ENCODE data around the gene TAF9. TPM values are rescaled to one million over a fixed set of nuclear protein-coding genes. Genes with fewer than 3 reads are reported as not detected.
"Not testable (repeated sequence)": the region's sequence is repeated elsewhere in the genome, so short reads cannot be mapped to it uniquely, and the experiment has no call there.

TAF9 gene
- total RNA-seq, 2 donors from 2014 or later = 8.6 to 24.9 TPM

DNA sequence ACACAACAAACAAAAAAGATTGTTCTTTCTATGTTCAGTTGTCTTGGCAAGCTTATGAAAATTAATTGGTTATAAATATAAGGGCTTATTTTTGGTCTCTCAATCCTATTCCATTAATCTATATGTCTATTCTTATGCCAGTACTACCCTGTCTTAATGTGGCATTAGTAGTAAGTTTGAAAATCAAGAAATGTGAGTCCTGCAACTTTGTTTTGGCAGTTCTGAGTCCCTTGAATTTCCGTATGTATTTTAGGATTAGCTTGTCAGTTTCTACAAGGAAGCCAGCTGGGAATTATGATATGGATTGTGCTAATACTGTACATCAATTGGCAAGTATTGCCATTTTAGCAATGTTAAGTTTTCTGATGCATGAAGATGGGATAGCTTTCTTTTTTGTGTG, 26.2 kb downstream of the TAF9 start:
- DNase-seq (no peak), ATAC-seq (no peak)
- WGBS, 2 donors = 52 to 86% methylated on average over 1 of the region's 1 CpG
- H3K36me3 ChIP-seq (replicated peaks in 1 of 2; ENCODE audit: insufficient read depth in 1 of 2, low read depth in 2 of 2) = no peaks in the 10 kb centered on the region
- no peak for TF ChIP-seq POLR2A (IDR thresholded peaks at IDR 0.05)
- TF ChIP-seq, protein P1, sequence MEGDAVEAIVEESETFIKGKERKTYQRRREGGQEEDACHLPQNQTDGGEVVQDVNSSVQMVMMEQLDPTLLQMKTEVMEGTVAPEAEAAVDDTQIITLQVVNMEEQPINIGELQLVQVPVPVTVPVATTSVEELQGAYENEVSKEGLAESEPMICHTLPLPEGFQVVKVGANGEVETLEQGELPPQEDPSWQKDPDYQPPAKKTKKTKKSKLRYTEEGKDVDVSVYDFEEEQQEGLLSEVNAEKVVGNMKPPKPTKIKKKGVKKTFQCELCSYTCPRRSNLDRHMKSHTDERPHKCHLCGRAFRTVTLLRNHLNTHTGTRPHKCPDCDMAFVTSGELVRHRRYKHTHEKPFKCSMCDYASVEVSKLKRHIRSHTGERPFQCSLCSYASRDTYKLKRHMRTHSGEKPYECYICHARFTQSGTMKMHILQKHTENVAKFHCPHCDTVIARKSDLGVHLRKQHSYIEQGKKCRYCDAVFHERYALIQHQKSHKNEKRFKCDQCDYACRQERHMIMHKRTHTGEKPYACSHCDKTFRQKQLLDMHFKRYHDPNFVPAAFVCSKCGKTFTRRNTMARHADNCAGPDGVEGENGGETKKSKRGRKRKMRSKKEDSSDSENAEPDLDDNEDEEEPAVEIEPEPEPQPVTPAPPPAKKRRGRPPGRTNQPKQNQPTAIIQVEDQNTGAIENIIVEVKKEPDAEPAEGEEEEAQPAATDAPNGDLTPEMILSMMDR (IDR thresholded peaks at IDR 0.05) = no peak
- H3K9me3 ChIP-seq = no peaks in the 10 kb centered on the region
- no peak overlapping the region for H3K4me3 ChIP-seq
- no peak overlapping the region for H3K27ac ChIP-seq
- no peaks in the 10 kb centered on the region for H3K27me3 ChIP-seq
- H3K4me1 ChIP-seq = no peaks in the 10 kb centered on the region
- intact Hi-C loops (cut with DNase I) = no loop called here

DNA sequence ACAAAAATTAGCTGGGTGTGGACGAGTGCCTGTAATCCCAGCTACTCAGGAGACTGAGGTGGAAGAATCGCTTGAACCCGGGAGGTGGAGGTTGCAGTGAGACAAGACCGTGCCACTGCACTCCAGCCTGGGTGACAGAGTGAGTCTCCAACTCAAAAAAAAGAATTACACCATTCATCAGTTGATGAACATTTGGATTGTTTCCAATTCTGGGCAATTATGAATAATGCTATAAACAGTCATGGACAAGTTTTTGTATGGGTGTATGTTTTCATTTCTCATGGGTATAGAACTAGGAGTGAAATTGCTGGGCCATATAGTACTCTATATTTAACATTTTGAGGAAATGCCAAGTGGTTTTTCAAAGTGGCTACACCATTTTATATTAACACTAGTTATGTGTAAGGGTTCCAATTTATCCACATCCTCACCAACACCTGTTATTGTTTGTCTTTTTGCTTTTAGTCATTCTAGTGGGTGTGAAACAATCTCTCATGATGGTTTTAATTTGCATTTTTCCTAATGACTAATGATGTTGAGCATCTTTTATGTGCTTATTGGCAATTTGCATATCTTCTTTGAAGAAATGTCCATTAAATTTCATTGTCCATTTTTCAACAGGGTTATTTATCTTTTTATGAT, 27.7 kb downstream of the TAF9 start:
- intact Hi-C loops (cut with DNase I) = no loop called here
- H3K36me3 ChIP-seq (replicated peaks in 1 of 2; ENCODE audit: insufficient read depth in 1 of 2, low read depth in 2 of 2) = no peaks in the 10 kb centered on the region
- no peak overlapping the region for H3K4me3 ChIP-seq
- H3K9me3 ChIP-seq = no peaks in the 10 kb centered on the region
- WGBS, 2 donors = 86 to 94% methylated on average over 4 of the region's 4 CpGs
- H3K4me1 ChIP-seq = no peaks in the 10 kb centered on the region
- TF ChIP-seq POLR2A (IDR thresholded peaks at IDR 0.05) = no peak
- TF ChIP-seq, protein P1 (IDR thresholded peaks at IDR 0.05) = no peak
- H3K27ac ChIP-seq = no peak overlapping the region
- no peaks in the 10 kb centered on the region for H3K27me3 ChIP-seq
- ATAC-seq (no peak), DNase-seq (no peak)

DNA sequence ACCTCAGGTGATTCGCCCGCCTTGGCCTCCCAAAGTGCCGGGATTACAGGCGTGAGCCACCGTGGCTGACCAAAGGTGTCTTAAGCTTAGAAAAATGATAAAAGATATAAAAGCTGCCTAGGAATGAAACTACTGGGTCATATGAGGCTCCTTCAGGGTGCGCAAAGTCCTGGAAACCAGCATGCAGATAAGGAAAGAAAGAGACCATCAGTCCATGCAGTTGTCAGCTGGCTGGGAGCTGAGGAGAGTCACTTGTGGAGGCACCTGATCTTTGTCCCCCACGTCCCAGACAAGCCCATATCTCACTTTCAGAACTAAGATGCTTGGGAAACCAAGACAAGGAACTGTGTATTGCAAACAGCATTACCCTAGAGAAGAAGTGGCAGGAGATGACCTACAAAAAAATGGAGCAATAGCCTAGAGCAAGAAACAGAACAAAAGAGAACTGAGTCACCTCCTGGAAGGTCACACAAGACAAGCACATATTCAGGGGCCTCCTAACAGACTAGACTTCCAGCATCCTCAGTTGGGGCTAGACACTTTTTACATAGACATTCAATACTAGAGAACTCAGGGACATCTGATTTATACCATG, 33.9 kb downstream of the TAF9 start:
- intact Hi-C loops (cut with DNase I) = loop anchor here (10.0 kb wide), 1 partner anchor 301 kb away; no protein-coding TSS in a partner anchor

DNA sequence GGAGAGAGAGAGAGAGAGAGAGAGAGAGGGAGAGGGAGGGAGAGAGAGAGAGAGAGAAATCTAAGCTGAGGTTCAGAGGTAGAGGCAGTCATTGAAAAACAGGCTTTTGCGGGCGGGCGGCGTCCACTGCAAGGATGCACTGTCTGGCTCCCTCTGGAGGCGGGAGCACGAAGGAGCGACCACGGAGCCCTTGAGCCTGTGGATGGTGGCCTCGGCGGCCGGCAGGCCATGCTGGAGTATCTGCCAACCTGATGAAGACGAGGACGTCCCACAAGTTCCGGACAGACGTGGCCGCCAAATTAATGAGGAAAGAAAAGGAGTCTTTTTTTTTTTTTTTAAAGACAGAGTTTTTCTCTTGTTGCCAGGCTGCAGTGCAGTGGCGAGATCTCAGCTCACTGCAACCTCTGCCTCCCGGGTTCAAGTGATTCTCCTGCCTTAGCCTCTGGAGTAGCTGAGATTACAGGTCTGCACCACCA, 34.5 kb downstream of the TAF9 start:
- H3K4me1 ChIP-seq = peaks cover 37% of the 10 kb centered on the region
- no peak overlapping the region for H3K4me3 ChIP-seq
- intact Hi-C loops (cut with DNase I) = loop anchor here (10.0 kb wide), 1 partner anchor 300 kb away; no protein-coding TSS in a partner anchor
- ATAC-seq = peak; percentile 80
- peak; percentile 90 to 95 (median 91) for DNase-seq
- TF ChIP-seq POLR2A (IDR thresholded peaks at IDR 0.05) = peak in 1 of 3 donors; percentile 48
- TF ChIP-seq, protein P1 (IDR thresholded peaks at IDR 0.05) = peak; percentile 71 to 92 (median 88)
- no peaks in the 10 kb centered on the region for H3K27me3 ChIP-seq
- no peaks in the 10 kb centered on the region for H3K9me3 ChIP-seq
- H3K36me3 ChIP-seq (replicated peaks in 1 of 2; ENCODE audit: insufficient read depth in 1 of 2, low read depth in 2 of 2) = no peaks in the 10 kb centered on the region
- WGBS, 2 donors = 11 to 12% methylated on average over 18 of the region's 18 CpGs
- peak overlapping the region in 3 of 4 donors; percentile 67 to 88 (median 86) for H3K27ac ChIP-seq

More for the DNA sequence above, 33.9 kb downstream of the TAF9 start:
- no peak overlapping the region for H3K4me3 ChIP-seq
- 87 to 88% methylated on average over 7 of the region's 7 CpGs for WGBS, 2 donors
- H3K27me3 ChIP-seq = no peaks in the 10 kb centered on the region
- no peak overlapping the region for H3K27ac ChIP-seq
- no peak for TF ChIP-seq POLR2A (IDR thresholded peaks at IDR 0.05)
- TF ChIP-seq, protein P1 (IDR thresholded peaks at IDR 0.05) = no peak
- ATAC-seq (no peak), DNase-seq (no peak)
- no peaks in the 10 kb centered on the region for H3K9me3 ChIP-seq
- peaks cover 37% of the 10 kb centered on the region for H3K4me1 ChIP-seq
- H3K36me3 ChIP-seq (replicated peaks in 1 of 2; ENCODE audit: insufficient read depth in 1 of 2, low read depth in 2 of 2) = no peaks in the 10 kb centered on the region

DNA sequence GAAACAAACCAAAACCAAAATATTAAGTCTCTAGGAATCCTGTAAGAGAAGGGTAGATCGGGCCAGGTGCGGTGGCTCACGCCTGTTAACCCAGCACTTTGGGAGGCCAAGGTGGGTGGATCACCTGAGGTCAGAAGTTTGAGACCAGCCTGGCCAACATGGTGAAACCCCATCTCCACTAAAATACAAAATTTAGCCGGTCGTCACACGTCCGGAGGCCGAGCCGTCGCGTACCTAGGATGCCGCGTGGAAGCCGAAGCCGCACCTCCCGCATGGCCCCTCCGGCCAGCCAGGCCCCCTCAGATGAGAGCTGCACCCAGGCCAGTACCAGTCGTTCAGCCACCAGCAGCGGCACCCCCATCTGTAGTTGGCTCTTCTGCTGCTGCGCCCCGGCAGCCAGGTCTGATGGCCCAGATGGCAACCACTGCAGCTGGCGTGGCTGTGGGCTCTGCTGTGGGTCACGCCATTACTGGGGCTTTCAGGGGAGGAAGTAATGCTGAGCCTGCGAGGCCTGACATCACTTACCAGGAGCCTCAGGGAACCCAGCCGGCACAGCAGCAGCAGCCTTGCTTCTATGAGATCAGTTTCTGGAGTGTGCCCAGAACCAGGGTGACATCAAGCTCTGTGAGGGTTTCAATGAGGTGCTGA, 35.5 kb downstream of the TAF9 start:
- H3K27ac ChIP-seq = peak overlapping the region in 3 of 4 donors; percentile 67 to 88 (median 86)
- H3K4me3 ChIP-seq; H3K27me3 ChIP-seq; H3K9me3 ChIP-seq; H3K36me3 ChIP-seq (replicated peaks in 1 of 2; ENCODE audit: insufficient read depth in 1 of 2, low read depth in 2 of 2): not testable (repeated sequence)
- H3K4me1 ChIP-seq = peaks cover 37% of the 10 kb centered on the region
- WGBS, 2 donors = 94 to 96% methylated on average over 13 to 25 of the region's 25 CpGs
- intact Hi-C loops (cut with DNase I) = loop anchor here (10.0 kb wide), 1 partner anchor 299 kb away; no protein-coding TSS in a partner anchor
- ATAC-seq (peak; percentile 16), DNase-seq (peak; percentile 23 to 62 (median 32))
